VCaP (cell line): ENCODE data around the gene ERI2.
"Not testable (repeated sequence)": the region's sequence is repeated elsewhere in the genome, so short reads cannot be mapped to it uniquely, and the experiment has no call there.

Experiments
- H3K27ac ChIP-seq: fragments of 450-650 bp; 2 replicates; pipeline ENCODE4 v1.5.1; 2017
- CTCF ChIP-seq: fragments of 450-650 bp; conservative IDR thresholded peaks from 2 replicates; pipeline ENCODE4 v1.5.1; 2017; ENCODE audit warnings: mild to moderate bottlenecking, moderate library complexity

The ERI2 gene

GRCh38 chr16:20762404-20763123, 43.7 kb downstream of the ERI2 start:
- peak overlapping the region; percentile 85 for H3K27ac ChIP-seq
- TF ChIP-seq CTCF, result no peak

DNA sequence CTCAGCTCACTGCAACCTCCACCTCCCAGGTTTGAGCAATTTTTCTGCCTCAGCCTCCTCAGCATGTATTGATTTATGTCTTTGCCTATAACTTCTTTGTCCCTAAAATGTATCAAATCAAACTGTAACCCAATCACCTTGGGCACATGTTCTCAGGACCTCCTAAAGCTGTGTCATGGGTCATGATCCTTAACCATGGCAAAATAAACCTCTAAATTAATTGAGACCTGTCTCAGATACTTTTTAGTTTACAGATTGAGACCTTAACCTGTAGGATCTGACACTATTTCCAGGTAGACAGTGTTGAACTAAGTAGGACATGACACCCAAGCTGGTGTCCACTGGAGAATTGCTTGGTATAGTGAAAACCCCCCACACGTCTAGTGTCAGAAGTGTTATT, 45.1 kb downstream of the ERI2 start:
- TF ChIP-seq CTCF, result no peak
- H3K27ac ChIP-seq, result no peak overlapping the region

DNA sequence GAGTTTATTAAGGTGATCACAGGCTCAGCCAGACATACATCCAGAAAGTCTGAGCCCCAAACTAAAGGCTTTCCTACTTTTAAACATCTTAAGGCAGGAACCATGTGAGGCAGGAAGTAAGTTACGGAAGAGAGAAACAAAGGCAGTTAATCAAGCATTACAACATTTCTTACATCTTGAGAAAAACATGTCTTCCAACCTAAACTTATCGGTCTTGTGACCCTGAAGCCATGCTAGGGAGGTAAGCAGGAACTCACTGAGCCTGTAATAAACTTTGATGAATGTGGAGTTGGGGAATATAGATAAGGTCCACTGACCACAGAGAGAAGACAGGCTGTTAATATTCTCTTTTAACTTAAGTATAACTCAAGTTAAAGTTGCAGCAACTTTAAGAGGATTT, 45.9 kb downstream of the ERI2 start:
- no peak for TF ChIP-seq CTCF
- no peak overlapping the region for H3K27ac ChIP-seq

DNA sequence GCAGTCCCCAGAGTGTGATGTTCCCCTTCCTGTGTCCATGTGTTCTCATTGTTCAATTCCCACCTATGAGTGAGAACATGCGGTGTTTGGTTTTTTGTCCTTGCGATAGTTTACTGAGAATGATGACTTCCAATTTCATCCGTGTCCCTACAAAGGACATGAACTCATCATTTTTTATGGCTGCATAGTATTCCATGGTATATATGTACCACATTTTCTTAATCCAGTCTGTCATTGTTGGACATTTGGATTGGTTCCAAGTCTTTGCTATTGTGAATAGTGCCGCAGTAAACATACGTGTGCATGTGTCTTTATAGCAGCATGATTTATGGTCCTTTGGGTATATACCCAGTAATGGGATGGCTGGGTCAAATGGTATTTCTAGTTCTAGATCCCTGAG, 50.5 kb downstream of the ERI2 start:
- not testable (repeated sequence) for H3K27ac ChIP-seq

- H3K27ac ChIP-seq, result no peak overlapping the region
- TF ChIP-seq CTCF, result no peak
Observed at GRCh38 chr16:20755238-20755637, 51.0 kb downstream of the ERI2 start.

- no peak overlapping the region for H3K27ac ChIP-seq
- TF ChIP-seq CTCF, result no peak
Observed at GRCh38 chr16:20753727-20754126, 52.5 kb downstream of the ERI2 start.

- TF ChIP-seq CTCF, result no peak
Observed at GRCh38 chr16:20750558-20750957, 55.7 kb downstream of the ERI2 start.

DNA sequence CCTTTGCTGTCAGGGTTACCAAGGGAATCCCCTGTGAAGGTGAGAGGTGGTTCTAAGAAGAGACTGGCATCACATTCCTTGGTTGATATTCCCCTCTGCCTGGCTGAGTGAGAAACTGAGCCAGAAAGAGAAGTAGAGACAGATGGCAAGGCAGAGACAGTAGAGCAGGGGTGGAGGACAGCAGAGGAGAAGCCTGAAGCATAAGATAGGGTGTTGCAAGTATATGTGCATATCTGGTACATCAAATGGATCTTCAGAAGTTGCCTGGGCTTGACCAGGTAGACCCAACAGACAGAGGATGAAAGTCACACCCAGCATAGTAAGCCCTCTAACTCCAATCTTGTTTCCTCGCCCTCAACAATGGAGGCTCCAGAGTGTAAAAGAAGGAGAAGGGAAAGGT, 56.8 kb downstream of the ERI2 start:
- no peak overlapping the region for H3K27ac ChIP-seq
- no peak for TF ChIP-seq CTCF

More at GRCh38 chr16:20750558-20750957, 55.7 kb downstream of the ERI2 start:
- no peak overlapping the region for H3K27ac ChIP-seq
